ENCODE data around the gene PTK7. TPM values are rescaled to one million over a fixed set of nuclear protein-coding genes. Genes with fewer than 3 reads are reported as not detected.

PTK7 gene
- total and polyA plus RNA-seq, 2 experiments from 2014 or later, result 46.1 to 147 TPM

- H3K4me3 Mint-ChIP-seq, result no peak overlapping the region
- H3K36me3 Mint-ChIP-seq (ENCODE audit: low read depth), result no peaks in the 10 kb centered on the region
- no peaks in the 10 kb centered on the region for H3K27me3 ChIP-seq (ENCODE audit: insufficient read depth)
- H3F3A ChIP-seq (replicated peaks; ENCODE audit: low read depth), result no peaks in the 10 kb centered on the region
- H2AFZ ChIP-seq, result no peak overlapping the region
- H3K4me2 ChIP-seq, result no peak overlapping the region
- H3K4me1 Mint-ChIP-seq, result no peaks in the 10 kb centered on the region; the same call in 1 of the 3 replicates
- no peaks in the 10 kb centered on the region for H3K36me3 ChIP-seq (ENCODE audit: insufficient read depth)
- H3K27ac ChIP-seq (ENCODE audit: low read depth), result no peak overlapping the region
- no peaks in the 10 kb centered on the region for H3K79me2 ChIP-seq (replicated peaks; ENCODE audit: insufficient read depth)
- no peaks in the 10 kb centered on the region for H3K9me2 ChIP-seq (ENCODE audit: insufficient read depth)
- no peak for TF ChIP-seq REST (IDR thresholded peaks at IDR 0.05; ENCODE audit: unreplicated experiment)
- no peak for TF ChIP-seq ZNF331 (CRISPR knock-in tag; IDR thresholded peaks at IDR 0.05; ENCODE audit: low read depth)
- TF ChIP-seq STAT1 (IDR thresholded peaks at IDR 0.05; ENCODE audit: unreplicated experiment), result no peak
- no peak for TF ChIP-seq ZNF462 (CRISPR knock-in tag; IDR thresholded peaks at IDR 0.05)
- TF ChIP-seq ETS1 (IDR thresholded peaks at IDR 0.05), result no peak
- no peak for TF ChIP-seq EZH2phosphoT487 (IDR thresholded peaks at IDR 0.05; ENCODE audit: unreplicated experiment)
- no peak for TF ChIP-seq ZNF114 (CRISPR knock-in tag; IDR thresholded peaks at IDR 0.05)
- no peak for TF ChIP-seq EZH2 (IDR thresholded peaks at IDR 0.05; ENCODE audit: low read depth, unreplicated experiment)
- no peak for TF ChIP-seq NANOG (IDR thresholded peaks at IDR 0.05; ENCODE audit: borderline replicate concordance)
- no peak for TF ChIP-seq POLR2AphosphoS5 (IDR thresholded peaks at IDR 0.05; ENCODE audit: low read depth)
- no peak for TF ChIP-seq JUNB (IDR thresholded peaks at IDR 0.05; ENCODE audit: unreplicated experiment)
- no peak for TF ChIP-seq CREB1 (CRISPR knock-in tag; IDR thresholded peaks at IDR 0.05; ENCODE audit: low read depth)
- H3K9me3 Mint-ChIP-seq, result no peaks in the 10 kb centered on the region
- DNase-seq (ENCODE audit: low spot score) (no peak), ATAC-seq (peak; percentile 35; the same call in 2 of the 3 replicates)
- H4K20me1 ChIP-seq (replicated peaks; ENCODE audit: insufficient read depth), result no peaks in the 10 kb centered on the region
- no peaks in the 10 kb centered on the region for H3K4me1 ChIP-seq (ENCODE audit: insufficient read depth)
- H3K27ac Mint-ChIP-seq, result no peak overlapping the region
- no peak overlapping the region for H3K4me3 ChIP-seq
- H3K27me3 Mint-ChIP-seq (ENCODE audit: insufficient read depth, low read depth, poor library complexity), result peaks cover 10% of the 10 kb centered on the region
These were observed 128.4 kb downstream of the PTK7 start for GRCh38 chr6:43204271-43205105.

Data from GM23338 (cell line).